GM18505 (cell line): ENCODE data around the gene TNFSF8.

Source experiments
- ATAC-seq: cut with Tn5 transposase; IDR thresholded peaks from one replicate; pipeline ENCODE4 v1.9.1; 2021; ENCODE audit not compliant: unreplicated experiment
- POLR2A ChIP-seq: IDR thresholded peaks from 4 replicates; pipeline ENCODE4 v1.6.1; 2011; ENCODE audit warnings: borderline replicate concordance; ENCODE audit not compliant: insufficient read depth, insufficient read length; ENCODE audit errors: extremely low read depth

TNFSF8 gene

GRCh38 chr9:114861922-114862605 is 68.3 kb downstream of the TNFSF8 start:
- ATAC-seq = no peak
- TF ChIP-seq POLR2A = no peak

GRCh38 chr9:114861273-114861672 is 69.1 kb downstream of the TNFSF8 start:
- no peak for TF ChIP-seq POLR2A
- ATAC-seq = no peak

- ATAC-seq = no peak
- no peak for TF ChIP-seq POLR2A
These were observed 70.2 kb downstream of the TNFSF8 start for GRCh38 chr9:114860187-114860586.

- TF ChIP-seq POLR2A = no peak
- no peak for ATAC-seq
These were observed 73.5 kb downstream of the TNFSF8 start for GRCh38 chr9:114856942-114857315.

- no peak for ATAC-seq
- TF ChIP-seq POLR2A = no peak
These were observed 74.0 kb downstream of the TNFSF8 start for GRCh38 chr9:114856215-114856941.

GRCh38 chr9:114855488-114855887 is 74.9 kb downstream of the TNFSF8 start:
- no peak for TF ChIP-seq POLR2A
- no peak for ATAC-seq

GRCh38 chr9:114854736-114855355 is 75.5 kb downstream of the TNFSF8 start:
- no peak for ATAC-seq
- no peak for TF ChIP-seq POLR2A

- ATAC-seq = no peak
- no peak for TF ChIP-seq POLR2A
These were observed 77.1 kb downstream of the TNFSF8 start for GRCh38 chr9:114853071-114853855.

GRCh38 chr9:114852050-114852594 is 78.3 kb downstream of the TNFSF8 start:
- ATAC-seq = no peak
- no peak for TF ChIP-seq POLR2A

GRCh38 chr9:114851306-114851705 is 79.1 kb downstream of the TNFSF8 start:
- TF ChIP-seq POLR2A = no peak
- no peak for ATAC-seq
